Mesenteric fat pad (tissue), 1 donor: ENCODE data around the gene GLCE. TPM values are rescaled to one million over a fixed set of nuclear protein-coding genes. Genes with fewer than 3 reads are reported as not detected.
"Not testable (repeated sequence)": the region's sequence is repeated elsewhere in the genome, so short reads cannot be mapped to it uniquely, and the experiment has no call there.

Experiments
- DNase-seq: peaks from one replicate; pipeline ENCODE4 v3.0.0-alpha.2; 2020; ENCODE audit warnings: low spot score
- total RNA-seq: library from RNA; stranded (reverse); fragmentation: NEBNext Ultra II Directional; extraction: Animal tissue kit (Norgen Biotek cat#: 25700); gene quantifications from one replicate; pipeline ENCODE4 v1.2.1, GENCODE V29; 2021
- donor health status: DM: yes; HTN: yes; CAD: no.

GLCE gene
- total RNA-seq, 1 donor from 2014 or later: 14.3 TPM

- DNase-seq: no peak
Observed at GRCh38 chr15:69158201-69158842, 2.1 kb upstream of the GLCE start.

GRCh38 chr15:69158843-69159240, 1.6 kb upstream of the GLCE start:
- no peak for DNase-seq

- DNase-seq: no peak
Observed at GRCh38 chr15:69159805-69160140, 662 bp upstream of the GLCE start.

GRCh38 chr15:69161079-69161877, 843 bp downstream of the GLCE start:
- DNase-seq: no peak

GRCh38 chr15:69161878-69162213, 1.4 kb downstream of the GLCE start:
- no peak for DNase-seq

GRCh38 chr15:69163141-69163669, 2.8 kb downstream of the GLCE start:
- DNase-seq: no peak

GRCh38 chr15:69164807-69165636, 4.6 kb downstream of the GLCE start:
- DNase-seq: no peak

- DNase-seq: no peak
Observed at GRCh38 chr15:69165637-69166025, 5.2 kb downstream of the GLCE start.

- no peak for DNase-seq
Observed at GRCh38 chr15:69167218-69167846, 6.9 kb downstream of the GLCE start.

GRCh38 chr15:69168361-69168760, 7.9 kb downstream of the GLCE start:
- DNase-seq: not testable (repeated sequence)

GRCh38 chr15:69169540-69169939, 9.1 kb downstream of the GLCE start:
- not testable (repeated sequence) for DNase-seq

GRCh38 chr15:69170597-69170996, 10.2 kb downstream of the GLCE start:
- no peak for DNase-seq

GRCh38 chr15:69172847-69173246, 12.4 kb downstream of the GLCE start:
- no peak for DNase-seq

GRCh38 chr15:69175536-69175935, 15.1 kb downstream of the GLCE start:
- DNase-seq: no peak

- DNase-seq: no peak
Observed at GRCh38 chr15:69181424-69181823, 21.0 kb downstream of the GLCE start.

- DNase-seq: no peak
Observed at GRCh38 chr15:69185216-69185615, 24.8 kb downstream of the GLCE start.

GRCh38 chr15:69185706-69186105, 25.3 kb downstream of the GLCE start:
- no peak for DNase-seq

GRCh38 chr15:69189157-69189556, 28.7 kb downstream of the GLCE start:
- DNase-seq: no peak

- no peak for DNase-seq
Observed at GRCh38 chr15:69190091-69190490, 29.7 kb downstream of the GLCE start.

GRCh38 chr15:69190504-69190903, 30.1 kb downstream of the GLCE start:
- no peak for DNase-seq

- no peak for DNase-seq
Observed at GRCh38 chr15:69194025-69194827, 33.8 kb downstream of the GLCE start.
